AG04449 (cell line): ENCODE measurements around the gene TAF6L.
A peak's percentile ranks its signal among the peaks of the same experiment; 100 is the strongest.
"Not testable (repeated sequence)": the region's sequence is repeated elsewhere in the genome, so short reads cannot be mapped to it uniquely, and the experiment has no call there.

Experiments
- CTCF ChIA-PET: fragments of 350-600 bp; formaldehyde crosslinking; extraction: SDS; loops from one replicate; lab custom pipeline; 2021; ENCODE audit warnings: antibody characterized with exemption; lab: Yijun Ruan, JAX
- POLR2A ChIA-PET: fragments of 400-600, 350-600 bp; formaldehyde crosslinking; extraction: SDS; loops from one replicate; lab custom pipeline; 2020; ENCODE audit warnings: antibody characterized with exemption, inconsistent platforms; lab: Yijun Ruan, JAX
- DNase-seq: peaks from one replicate; pipeline ENCODE4 v3.0.0-alpha.2; 2010; ENCODE audit warnings: low read depth, low spot score
- H3K4me3 ChIP-seq: 2 replicates; pipeline ENCODE4 v1.5.1; 2011; ENCODE audit warnings: low read depth, mild to moderate bottlenecking, control low read depth, low read length
- TF ChIP-seq, protein P1 (sequence below): IDR thresholded peaks from one replicate; pipeline ENCODE4 v1.5.1; 2011; ENCODE audit warnings: mild to moderate bottlenecking, moderate library complexity, low read length, control low read depth, inconsistent platforms; ENCODE audit not compliant: insufficient read depth; ENCODE audit errors: missing control alignments

The TAF6L gene

DNA sequence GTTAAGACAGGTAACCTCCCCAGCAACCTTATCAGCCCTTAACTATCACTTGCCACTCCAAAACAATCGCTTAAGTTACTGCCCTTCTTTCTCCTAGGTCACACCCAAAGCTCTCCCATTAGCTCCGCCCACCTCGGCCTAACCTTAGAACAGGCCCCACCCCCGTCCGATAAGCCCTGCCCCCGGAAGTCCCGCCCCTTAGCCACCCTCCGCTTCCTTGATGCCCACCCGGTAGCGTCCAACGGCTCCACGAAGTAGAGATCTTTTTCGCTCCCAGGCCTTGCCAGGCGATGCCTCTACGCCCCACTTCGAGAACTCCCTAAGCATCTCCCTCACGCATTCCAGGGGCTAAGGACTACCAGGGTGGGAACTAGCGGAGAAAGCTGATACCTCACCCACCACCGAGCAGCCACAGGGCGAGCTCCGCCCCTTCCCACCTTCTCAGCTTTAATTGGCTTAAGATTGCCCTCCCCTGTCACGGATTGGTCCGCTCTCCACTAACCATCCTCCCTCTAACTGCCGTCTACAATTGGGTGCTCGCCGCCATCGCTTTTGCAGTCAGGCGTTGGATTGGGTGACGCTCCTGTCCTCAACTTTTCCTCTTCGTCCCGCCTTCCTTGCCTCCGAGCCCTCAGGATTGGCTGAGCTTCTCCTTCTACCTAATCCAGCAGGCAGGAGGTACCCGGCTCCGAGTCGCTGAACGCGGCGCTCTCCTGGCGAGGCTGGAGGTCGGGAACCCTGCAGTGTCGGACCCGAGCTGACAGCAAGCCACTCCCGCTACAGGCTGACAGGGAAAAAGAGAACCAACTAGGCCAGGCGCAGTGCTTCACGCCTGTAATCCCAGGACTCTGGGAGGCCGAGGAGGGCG lies 17.2 kb upstream of the TAF6L start, which contains the start of gene ZBTB3:
ZBTB3 (minus strand) TSS at position 425 of the 868 bp plus-strand sequence. CDS start 496 bp downstream, outside the sequence.
- TF ChIP-seq, protein P1, sequence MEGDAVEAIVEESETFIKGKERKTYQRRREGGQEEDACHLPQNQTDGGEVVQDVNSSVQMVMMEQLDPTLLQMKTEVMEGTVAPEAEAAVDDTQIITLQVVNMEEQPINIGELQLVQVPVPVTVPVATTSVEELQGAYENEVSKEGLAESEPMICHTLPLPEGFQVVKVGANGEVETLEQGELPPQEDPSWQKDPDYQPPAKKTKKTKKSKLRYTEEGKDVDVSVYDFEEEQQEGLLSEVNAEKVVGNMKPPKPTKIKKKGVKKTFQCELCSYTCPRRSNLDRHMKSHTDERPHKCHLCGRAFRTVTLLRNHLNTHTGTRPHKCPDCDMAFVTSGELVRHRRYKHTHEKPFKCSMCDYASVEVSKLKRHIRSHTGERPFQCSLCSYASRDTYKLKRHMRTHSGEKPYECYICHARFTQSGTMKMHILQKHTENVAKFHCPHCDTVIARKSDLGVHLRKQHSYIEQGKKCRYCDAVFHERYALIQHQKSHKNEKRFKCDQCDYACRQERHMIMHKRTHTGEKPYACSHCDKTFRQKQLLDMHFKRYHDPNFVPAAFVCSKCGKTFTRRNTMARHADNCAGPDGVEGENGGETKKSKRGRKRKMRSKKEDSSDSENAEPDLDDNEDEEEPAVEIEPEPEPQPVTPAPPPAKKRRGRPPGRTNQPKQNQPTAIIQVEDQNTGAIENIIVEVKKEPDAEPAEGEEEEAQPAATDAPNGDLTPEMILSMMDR = no peak
- H3K4me3 ChIP-seq = peak within 1 kb of the TSS; percentile 75
- DNase-seq = peak; percentile 93
- CTCF ChIA-PET = interaction anchor here (0.8 to 2.4 kb wide), 11 partner anchors 8 to 211 kb away, joined by 3 to 17 read pairs (median 3); partner anchors contain the start of genes POLR2G, TAF6L and TMEM179B
- POLR2A ChIA-PET = interaction anchor here (0.6 to 2.5 kb wide), 17 partner anchors 8 to 180 kb away, joined by 3 to 18 read pairs (median 4); partner anchors contain the start of genes BSCL2, EEF1G, GNG3 and HNRNPUL2

DNA sequence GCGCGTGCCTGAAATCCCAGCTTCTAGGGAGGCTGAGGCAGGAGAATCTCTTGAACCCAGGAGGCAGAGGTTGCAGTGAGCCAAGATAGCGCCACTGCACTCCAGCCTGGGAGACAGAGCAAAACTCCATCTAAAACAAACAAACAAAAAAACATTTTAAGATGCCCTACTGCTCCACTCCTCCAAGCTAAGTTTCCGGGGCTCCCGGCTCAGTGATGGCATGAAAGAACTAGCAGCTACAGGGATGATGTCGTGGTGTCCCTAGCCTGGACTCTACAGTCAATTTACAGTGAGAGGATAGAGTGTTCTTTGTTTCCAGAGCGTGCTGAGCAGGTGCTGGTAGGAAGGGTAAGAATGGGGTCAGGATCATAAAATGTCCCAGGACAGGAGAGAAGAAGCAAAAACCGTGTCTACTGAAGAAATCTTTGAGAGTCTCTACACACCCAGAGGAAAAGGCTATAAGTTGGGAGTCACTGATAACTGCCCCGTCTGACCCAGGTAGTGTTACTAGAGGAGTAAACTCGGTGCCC lies 16.0 kb upstream of the TAF6L start:
- H3K4me3 ChIP-seq = no peak overlapping the region
- TF ChIP-seq, protein P1 = no peak

DNA sequence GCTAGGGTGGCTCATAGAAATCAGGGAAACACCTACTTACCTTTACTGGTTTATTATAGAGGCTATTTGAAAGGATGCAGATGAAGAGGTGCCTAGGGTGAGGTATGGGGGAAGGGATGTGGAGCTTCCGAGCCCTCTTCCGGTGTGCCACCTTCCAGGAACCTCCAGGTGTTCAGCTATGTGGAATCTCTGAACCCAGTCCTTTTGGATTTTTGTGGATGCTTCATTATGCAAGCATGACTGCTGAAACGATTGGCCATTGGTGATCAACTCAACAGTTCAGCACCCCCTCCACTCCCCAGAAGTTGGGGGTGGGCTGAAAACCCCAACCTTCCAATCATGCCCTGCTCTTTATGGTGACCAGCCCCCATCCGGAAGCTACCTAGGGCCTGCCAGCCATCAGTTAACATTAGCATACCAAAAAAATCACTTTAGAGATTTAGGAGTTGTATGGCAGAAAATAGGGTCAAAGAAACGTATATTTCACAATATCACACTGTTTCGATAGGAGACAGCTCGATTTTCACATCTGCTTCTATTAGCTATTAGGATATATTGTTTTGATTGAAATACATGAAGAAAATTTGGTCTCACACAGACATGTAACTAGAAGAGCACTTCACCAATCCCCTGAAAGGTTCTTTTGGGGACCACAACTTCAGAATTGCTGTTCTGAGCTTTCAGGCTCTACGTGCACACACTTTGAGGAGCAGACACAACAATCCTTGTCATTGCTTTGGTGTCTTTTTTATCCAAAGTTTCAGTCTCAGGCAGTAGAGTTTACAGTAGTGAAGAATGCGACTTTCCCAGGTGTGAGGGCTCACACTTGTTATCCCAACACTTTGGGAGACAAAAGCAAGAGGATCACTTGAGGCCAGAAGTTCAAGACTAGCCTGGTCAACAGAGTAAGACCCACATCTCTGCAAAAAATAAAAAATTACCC lies 13.1 kb upstream of the TAF6L start:
- ChIA-PET POLR2A (no interaction called here), CTCF (interaction anchor here (1.0 to 1.6 kb wide), 3 partner anchors 10 to 35 kb away, joined by 3 to 13 read pairs (median 3); partner anchors contain the start of gene TMEM179B)
- no peak for DNase-seq
- TF ChIP-seq, protein P1 = no peak
- H3K4me3 ChIP-seq = no peak overlapping the region

More for the DNA sequence above, 16.0 kb upstream of the TAF6L start:
- ChIA-PET CTCF (interaction anchor here (1.8 to 2.4 kb wide), 2 partner anchors 14 to 60 kb away, joined by 5 to 7 read pairs; no protein-coding TSS in a partner anchor), POLR2A (no interaction called here)
- DNase-seq = no peak

DNA sequence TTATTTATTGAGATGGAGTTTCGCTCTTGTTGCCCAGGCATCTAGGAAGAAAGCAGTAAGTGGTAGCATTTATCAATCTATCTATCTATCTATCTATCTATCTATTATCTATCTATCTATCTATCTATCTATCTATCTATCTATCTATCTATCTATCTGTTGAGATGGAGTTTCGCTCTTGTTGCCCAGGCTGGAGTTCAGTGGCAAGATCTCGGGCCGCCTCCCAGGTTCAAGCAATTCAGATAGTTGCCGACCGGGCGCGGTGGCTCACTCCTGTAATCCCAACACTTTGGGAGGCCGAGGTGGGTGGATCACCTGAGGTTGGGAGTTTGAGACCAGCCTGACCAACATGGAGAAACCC lies 10.3 kb upstream of the TAF6L start:
- ChIA-PET POLR2A (interaction anchor here (1.0 to 1.8 kb wide), 6 partner anchors 9 to 169 kb away, joined by 3 to 12 read pairs (median 6); partner anchors contain the start of genes C11orf98, CSKMT, STX5 and TAF6L), CTCF (interaction anchor here (4.0 kb wide), 1 partner anchor 26 kb away, joined by 24 read pairs; no protein-coding TSS in a partner anchor)
- H3K4me3 ChIP-seq = peak overlapping the region; percentile 8; the same call in 1 of the 2 replicates
- not testable (repeated sequence) for DNase-seq

DNA sequence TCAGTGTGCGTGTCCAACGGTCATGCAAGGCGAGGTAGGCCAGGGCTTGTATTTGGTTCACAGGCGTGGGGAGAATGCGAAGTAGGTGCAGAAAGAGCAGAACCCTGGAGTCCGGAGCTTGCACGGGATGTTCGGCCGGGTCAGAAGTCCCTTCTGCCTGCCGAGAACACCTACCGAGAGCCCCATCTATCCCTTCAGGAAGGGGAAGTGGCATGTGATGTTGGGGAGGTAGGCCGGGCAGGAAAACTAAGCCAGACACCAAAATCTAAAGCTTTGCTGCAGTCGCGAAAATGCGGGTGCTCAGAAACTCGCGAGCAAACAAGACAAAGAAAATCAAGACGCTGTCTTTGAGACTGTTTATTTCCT lies 435 bp upstream of the TAF6L start:
- TF ChIP-seq, protein P1 = no peak
- DNase-seq = no peak

More for the DNA sequence above, 435 bp upstream of the TAF6L start:
- ChIA-PET POLR2A (interaction anchor here (0.6 to 2.6 kb wide), 9 partner anchors 9 to 179 kb away, joined by 3 to 16 read pairs (median 5); partner anchors contain the start of genes C11orf98, CSKMT, HNRNPUL2 and POLR2G), CTCF (interaction anchor here (0.9 to 13.3 kb wide), 5 partner anchors 9 to 103 kb away, joined by 3 to 189 read pairs (median 5); partner anchors contain the start of genes POLR2G, TMEM179B and ZBTB3)
- peak overlapping the region; percentile 86 for H3K4me3 ChIP-seq
